ENCODE measurements around the gene ARHGDIB.

The ARHGDIB gene

DNA sequence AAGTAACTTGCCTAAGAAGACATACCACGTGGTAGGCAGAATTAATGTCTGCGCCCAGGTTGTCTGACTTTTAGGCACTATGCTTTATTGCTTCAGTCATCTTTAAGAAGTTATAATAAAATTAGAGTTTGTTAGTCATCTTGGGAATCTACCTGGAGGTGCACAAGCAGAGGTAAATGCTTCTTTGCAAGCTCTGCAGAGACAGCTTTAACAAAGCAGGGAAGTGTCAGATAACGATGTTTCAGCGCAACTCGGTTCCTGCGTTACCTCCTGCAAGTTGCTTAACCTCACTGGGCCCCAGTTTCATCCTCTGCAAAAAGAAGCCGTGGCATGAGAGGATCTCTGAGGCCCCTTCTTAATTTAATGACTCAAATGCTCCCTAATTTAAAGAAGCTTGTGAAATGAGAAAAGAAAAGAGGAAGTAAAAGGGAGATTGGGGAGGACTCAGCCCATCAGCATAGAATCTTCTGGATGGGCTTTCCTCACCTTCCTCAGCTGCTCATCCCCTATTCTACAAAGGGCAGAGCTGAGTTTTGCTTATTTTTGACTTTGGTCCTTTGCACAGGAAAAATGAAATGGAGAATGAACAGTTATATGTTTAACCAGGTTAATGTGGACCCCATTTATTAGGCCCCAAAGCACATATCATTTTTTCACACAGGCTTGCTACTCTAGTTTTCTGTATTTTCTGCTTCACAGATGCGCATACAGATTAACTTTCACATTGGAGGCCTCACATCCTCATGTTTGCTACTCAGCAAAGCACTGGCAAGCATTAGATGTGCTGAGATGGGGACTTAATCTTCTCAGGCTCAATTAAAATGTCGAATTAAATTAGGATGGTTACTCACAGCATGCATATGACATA, 5.1 kb downstream of the ARHGDIB start:
- no peak for DNase-seq

DNA sequence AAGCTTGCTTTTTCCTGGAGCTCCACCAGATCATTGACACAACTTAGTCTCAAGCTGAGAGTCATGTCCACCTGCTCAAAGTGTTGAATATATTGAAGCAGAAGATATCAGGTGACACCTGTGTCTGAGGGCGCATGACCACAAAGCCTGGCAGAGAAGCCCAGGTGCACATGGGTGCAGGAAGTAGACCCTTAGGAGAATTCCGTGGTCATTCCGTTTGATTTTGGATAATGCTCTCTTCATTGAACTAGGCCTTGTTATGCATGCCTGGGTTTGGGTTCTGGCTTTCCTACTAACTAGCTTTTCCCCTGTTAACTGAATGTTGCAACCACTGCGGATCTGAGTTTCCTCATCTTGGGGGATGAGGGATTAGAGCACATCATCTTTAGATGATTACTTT, 7.1 kb downstream of the ARHGDIB start:
- no peak for DNase-seq

DNA sequence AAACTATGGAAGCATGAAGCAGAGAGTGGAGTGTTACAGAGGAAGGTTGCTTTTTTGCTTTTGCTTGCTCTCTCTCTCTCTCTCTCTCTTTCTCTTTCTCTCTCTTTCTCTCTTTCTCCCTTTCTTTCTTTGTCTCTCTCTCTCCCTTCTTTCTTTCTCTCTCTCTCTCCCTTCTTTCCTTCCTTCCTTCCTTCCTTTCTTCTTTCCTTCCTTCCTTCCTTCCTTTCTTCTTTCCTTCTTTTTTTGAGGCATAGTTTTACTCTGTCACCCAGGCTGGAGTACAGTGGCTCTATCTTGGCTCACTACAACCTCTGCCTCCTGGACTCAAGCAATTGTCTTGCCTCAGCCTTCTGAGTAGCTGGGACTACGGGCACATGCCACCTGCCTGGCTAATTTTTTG, 7.6 kb downstream of the ARHGDIB start:
- DNase-seq: no peak

DNA sequence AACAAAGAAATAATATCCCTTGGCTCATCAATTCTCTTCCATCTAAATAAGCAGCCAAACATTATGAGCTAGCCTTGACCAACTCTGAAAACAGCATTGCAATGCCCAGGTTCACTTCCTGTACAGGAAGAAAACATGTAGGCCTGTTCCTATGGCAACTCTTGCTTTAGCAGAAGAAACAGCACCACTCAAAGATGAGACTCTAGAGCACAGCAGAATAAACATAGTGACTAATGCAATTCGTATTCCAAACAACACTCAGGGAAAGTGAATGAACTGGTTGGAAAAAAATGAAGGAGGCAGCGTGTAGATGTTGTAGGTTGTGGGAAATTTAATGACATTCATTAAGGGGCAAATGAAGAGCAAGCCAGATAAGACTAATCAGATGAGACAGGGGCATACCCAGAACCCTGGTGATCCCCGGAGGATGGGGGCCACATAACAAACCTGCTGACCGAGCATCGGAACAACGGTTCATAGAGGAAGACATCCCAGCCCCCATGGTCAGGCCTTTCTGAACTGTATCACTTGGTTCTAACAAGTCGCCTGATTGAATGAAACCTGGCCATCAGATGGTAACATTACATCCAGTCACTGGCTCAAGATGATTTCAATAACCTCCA, 9.0 kb downstream of the ARHGDIB start:
- DNase-seq: peak; percentile 98

DNA sequence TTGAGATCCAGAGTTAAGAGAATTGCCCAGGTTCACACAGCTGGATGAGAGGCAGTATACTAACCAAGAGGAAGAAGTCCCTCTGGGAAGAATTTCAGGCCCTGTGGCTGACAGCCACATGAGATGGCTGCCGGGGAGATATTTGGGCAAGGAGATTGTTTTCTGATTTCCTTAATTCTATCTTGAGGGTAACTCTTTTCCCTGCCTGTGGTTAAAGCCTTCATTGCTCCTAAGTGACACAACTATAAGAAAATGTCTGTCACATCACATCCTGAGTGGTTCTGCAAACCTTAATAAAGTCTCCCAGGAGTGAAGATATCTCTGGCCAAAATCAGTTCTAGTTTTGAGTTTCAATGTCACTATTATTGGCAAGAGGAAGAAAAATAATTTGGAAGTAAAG, 9.6 kb downstream of the ARHGDIB start:
- peak; percentile 67 for DNase-seq

DNA sequence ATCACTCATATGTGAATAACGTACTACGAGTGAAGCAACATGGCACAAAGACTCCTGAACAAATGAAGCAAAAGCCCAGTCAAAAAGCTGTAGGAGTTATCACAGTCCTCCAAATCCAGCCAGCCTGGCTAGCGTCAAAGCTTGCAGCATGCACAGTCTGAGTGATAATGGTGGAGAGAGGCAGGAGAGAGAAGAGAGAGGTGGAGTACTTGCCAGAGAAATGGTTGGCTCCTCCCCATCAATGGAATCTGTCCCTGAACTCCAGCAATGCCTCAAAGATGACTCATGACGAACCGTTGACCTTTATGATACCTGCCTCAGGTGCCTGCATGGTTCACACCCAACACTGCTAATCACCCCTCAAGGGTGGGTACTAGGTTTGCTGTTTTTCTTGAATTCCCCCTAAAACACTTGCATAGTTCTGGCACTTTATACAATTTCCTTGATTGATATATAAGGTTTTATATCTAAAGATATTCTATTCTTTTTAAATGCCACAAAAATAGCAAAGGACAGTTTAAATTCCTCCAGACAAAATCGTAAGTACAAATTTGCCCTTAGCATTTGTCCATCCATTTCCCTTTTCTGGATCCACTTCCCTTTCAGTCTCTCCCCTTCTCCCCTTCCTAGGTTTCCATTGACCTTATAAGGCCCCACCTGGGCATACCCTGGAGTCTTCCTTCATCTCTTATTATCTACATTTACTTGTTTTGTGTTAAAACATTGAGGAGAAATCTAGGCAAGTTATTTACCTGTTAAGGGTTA, 10.2 kb downstream of the ARHGDIB start:
- no peak for DNase-seq

DNA sequence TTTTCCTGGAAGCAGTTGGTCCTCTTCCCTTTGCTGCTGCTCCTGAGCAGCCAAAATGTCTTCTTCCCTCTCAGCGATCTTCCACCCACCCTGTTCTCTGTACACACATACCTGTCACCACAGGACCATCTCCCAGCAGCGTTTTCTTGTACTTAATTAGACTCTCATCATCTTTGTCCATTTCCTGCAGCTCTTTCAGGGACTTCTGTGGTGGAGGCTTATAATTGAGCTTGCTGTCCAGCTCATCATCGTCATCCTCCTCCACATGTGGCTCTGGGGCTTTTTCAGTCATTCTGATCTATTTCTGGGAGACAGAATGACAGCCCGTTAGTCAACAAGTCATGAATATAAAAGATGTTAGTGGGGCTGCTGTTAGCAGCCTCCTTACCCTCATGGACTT, 11.0 kb downstream of the ARHGDIB start:
- no peak for DNase-seq

DNA sequence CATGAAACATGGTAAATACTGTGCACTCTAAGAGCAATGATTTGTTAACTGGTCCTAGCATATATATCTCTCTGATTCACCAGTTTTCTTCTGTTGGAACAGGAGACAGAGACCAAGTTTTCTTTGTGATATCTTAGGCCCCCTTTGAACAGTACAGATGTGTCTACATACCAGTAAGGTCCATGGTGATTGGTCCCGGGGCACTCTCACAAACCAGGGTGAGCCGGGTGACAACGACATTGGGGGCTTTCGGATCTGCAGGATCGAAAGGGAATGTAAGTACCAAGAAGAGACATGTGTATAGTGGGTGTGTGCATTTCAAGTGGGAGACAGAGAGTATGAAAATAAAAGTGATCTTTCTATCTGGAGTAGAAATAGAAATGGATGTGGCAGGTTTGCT, 11.8 kb downstream of the ARHGDIB start:
- no peak for DNase-seq

DNA sequence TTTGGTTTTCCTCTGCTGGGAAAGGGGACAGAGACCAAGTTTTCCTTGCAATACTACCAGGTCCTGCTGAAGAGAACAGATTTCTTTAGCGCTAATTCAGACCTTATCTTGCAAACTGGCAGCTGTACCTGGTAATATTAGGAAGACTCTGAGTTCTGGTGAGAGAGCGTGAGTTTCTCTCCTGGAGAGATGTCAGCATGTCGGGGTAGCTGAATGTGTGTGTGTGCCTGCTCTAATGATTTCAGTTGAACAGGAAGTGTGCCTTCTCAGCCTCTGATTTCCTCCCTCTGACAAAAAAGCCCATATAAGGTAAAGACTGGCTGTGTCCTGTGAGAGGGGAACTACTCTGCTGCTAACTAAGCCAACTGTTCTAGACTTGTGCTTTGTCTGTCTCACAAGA, 12.7 kb downstream of the ARHGDIB start:
- peak; percentile 97 for DNase-seq

DNA sequence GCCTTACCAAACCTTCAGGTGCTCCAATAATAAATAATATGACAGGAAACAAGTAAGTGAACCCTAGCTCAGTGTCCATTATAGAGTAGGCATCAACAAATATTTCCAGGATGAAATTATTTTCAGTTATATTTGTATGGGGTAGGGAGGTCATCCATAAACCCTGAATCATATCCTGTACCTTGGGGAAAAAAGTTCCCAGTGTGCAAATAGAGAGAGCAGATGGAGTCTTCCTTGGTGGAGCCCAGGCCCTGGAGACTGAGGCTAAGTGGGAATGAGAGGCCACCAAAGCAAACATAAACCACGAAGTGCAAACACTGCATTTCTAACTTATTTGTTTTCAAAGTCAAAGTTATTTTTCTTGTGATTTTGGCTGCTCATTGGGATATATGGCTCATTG, 14.5 kb downstream of the ARHGDIB start:
- peak; percentile 64 for DNase-seq

DNA sequence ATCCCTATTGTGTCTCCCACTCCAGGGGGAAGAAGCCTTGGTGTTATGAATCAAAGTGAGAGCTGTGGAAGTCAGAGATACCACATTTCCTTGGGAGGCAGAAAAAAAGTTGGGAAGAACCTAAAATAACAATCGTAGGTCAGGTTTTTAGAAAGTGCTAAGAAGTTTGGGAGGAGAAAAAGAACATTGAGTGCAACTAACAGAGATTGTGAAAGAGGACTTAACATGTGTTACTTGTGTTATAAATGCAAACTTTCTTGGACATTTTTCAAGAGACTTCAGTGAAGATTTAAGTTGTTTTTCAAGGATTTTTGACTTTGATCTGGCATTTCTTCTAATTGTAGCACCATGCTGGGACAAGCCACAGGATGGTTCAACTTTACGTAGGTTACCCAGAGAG, 15.2 kb downstream of the ARHGDIB start:
- no peak for DNase-seq

DNA sequence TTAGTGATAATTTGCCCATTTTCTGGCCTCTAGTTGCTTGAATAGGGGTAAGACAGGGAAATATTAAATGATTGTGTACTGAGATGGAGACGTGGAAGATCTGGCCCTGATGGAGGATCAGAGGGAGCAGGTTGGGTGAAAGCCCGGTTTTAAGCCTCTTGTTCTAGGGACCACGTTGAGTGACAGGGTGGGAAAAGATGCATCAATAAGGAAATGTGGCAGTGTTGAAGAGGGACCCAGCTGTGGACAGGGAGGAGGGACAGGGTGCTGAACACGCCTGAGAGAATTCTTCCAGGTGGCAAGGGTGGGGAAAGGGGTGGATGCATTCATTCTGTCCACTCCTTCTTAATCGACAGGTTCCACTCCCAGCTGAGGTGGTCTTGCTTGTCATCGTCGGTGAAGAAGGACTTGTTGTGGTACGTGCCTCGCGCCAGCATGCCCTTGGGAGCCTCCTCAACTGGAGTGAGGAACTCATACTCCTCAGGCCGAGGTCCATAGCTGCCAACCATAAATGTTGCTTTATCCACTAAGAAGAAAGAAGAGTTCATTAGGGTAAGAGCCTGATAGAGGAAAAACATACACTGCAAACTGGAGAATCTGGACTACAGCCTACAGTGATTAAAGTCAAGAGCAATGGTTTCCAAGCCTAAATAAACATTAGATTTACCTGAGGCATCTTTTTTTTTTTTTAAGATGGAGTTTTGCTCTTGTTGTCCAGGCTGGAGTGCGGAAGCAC, 19.0 kb downstream of the ARHGDIB start:
- DNase-seq: no peak

DNA sequence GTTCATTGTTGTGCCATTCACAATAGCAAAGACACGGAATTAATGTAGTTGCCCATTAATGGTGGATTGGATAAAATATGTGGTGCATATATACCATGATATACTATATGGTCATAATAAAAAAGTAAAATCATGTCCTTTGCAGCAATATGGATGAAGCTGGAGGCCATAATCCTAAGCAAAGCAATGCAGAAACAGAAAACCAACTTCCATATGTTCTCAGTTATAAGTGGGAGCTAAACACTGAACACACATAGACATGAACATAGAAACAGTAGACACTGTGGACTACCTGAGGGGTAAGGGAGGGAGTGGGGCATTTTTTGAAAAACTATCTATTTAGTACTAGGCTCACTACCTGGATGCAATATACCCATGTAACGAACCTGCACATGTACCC, 20.0 kb downstream of the ARHGDIB start:
- no peak for DNase-seq

DNA sequence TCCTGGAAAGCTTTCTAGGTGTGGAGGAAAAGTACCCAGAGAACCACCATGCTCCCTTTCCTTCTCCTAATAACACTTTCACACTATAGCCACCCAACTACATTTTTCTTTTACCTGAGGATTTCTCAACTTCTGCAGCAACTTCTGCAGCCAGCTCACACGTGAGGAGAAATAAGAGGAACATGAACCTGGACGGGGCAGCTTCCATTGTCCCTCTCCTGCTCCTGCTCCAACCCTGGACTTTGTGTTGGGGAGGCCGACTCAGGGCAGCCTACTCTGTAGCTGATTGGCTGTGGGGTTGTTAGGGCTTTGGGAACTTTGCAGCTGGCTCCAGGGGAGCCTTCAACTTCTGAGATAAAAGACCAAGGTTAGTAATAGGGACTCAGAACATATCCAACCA, 23.1 kb downstream of the ARHGDIB start, which contains the start of gene ERP27:
Gene ERP27, minus strand, starts transcription at position 237 of the 400 bp plus-strand sequence. Its CDS starts 29 bp downstream, at position 208.
- no peak for DNase-seq

DNA sequence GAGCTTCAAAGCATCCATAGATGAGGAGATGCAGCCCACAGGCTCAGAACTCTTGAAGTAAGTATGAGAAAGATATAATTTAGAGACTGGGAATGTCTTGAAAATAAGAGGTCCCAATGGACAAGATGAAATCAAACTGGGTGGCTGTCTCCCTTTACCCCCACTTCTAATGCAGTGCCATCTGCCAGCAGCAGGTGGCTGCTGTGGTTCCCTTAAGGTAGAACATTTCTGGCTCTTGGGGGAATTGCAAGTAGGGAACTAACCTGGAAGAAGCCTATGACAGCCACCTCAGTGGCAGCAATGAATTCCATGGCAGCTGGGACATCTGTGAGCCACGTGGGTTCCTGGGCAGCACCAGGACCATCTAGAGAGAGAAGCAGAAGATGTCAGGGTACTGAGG, 23.7 kb downstream of the ARHGDIB start:
- no peak for DNase-seq

DNA sequence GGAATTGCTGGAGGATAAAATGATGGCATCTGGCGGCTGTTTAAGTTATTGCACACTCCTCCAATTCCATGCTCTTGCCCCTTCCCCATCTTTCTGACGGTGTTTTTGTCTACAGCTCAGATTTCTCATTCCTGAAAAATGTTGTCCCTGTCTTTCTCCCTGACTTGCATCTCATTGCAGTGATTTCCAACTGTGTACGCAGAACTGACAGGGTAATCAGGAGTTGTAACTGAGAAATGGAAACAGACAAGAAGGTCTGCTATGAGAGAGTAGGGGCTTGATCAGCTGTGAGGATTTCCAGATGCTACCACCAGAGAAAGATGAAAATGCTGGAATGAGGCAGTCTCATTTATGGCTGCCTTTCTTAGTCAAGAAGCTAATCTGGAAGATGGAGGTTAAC, 24.4 kb downstream of the ARHGDIB start:
- no peak for DNase-seq

DNA sequence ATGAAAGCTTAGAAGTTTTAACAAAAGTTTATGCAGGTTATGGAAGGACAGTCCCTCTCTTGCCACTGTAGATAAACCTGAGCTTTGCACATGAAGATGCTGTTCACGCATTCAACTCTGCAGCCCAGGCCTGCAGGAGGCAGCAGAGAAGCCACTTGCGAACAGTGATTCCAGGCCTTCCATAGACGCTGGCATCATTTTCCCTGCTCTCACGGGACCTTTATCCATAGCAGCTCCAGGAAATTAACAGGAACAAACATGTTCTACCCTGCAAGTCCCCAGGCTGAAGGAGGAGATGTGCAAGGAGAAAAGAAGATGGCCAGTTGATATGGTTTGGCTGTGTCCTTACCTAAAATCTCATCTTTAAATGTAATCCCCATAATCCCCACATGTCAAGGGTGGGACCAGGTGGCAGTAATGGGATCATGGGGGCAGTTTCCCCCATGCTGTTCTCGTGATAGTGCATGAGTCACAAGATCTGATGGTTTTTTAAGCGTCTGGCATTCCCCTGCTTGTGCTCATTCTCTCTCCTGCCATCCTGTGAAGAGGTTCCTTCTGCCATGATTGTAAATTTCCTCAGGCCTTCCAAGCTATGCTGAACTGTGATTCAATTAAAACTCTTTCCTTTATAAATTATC, 25.1 kb downstream of the ARHGDIB start:
- no peak for DNase-seq

DNA sequence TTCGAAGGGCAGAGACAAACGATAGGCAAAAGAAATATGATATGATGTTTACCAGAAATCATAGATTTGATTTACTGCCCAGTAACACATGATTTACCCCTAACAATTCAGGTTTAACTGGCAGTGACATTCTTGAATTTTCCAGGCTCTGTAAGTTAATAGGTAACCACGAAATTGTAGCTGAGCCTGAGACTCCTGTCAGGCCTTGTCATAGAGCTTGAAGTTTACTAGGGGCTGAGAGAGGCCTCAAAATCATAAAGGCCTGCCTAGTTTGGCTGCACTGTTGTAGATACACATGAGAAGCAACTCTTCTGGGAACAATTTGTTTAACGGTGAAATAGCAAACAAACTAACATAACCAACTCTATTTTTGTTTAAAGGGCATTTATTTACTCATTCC, 26.4 kb downstream of the ARHGDIB start:
- DNase-seq: no peak

DNA sequence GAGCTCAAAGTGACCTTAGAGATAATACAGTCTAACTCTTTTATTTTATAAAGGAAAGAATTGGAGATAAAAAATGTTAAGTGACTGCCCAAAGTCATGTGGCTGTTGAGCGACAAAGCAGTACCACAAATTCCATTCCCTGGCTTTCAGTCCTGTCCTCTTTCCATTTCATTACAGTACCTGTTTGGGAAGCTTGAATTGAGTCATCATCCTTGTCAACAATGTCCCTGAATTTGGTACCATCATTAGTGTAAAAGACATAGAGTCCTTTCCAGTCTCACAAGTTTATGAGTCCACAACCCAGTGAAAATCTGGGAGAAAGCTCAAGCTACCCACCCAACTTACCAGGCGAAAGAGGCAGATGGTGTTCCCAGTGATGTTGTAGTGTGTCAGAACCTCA, 26.9 kb downstream of the ARHGDIB start:
- DNase-seq: no peak

DNA sequence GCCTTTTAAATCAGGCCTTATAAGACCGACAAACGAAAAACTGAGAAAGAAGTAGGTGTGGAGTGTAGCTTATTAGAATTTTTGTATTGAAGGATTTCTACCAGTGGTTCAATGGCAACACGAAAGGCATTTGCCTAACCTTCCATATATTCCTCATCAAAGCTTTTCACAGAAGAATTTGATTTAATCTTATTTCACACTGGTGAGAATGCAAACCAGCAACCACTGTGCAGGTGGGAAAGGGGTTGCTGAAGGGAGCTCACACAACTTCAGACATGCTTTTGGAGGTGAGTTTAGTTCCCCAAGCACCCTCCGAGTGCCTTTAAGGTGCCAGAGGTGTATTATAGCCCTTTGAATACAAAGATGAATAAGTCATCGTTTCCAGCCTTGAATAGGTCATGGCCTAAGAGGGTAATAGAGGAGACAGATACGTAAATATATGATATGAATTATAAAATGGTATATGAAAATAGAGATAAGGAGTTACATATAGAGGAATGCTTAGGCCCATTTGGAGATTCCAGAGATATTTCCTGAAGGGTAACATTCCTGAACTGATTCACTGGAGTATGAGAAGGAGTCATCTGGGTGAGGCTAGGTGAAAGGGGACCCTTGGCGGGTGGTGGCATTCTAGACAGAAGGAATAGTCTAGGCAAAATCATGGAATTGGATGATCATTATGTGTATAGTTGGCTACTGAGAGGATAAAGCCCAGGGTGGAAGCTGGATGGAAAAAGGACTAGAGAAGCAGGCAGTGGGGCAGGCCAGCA, 29.4 kb downstream of the ARHGDIB start:
- peak; percentile 53 for DNase-seq

DNA sequence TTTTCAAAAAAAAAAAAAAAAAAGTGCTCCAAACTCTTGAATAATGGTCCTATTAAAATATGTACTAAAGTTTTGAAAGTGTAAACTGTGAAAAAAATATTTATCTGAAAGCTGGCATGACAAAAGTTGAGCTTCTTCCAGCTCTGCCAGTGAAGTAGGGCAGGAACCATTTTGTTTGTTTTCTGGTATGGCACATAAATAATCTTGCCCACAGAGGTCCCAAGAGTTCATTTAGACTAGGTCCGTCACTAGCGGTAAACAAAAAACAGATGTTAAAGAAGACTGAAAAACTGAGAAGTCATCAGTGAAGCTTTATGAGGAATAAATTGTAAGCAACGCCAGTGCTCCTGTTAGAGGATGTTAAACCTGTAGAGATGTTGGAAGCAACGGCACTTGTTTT, 30.0 kb downstream of the ARHGDIB start:
- no peak for DNase-seq
